ENCODE measurements around the gene CGREF1.

The CGREF1 gene

DNA sequence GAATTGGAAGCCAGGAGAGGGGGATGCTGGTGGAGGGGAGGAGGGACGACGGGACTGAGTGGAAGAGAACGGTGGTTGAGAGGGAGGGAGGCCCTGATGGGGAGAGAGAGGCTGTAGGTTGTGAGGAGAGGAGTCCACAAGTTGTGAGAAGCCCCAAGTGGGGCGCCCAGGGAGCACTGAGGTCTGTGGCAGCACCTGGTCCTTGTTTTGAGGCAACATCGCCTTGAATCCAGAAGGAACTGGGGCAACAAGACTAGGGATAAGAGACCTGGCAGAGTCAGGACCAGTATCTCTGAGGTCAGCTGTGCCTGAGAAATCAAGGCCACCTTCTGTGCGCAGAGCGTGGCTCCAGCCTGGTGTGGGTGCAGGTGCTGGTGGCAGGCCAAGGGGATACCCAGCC is 19.2 kb upstream of the CGREF1 start:
- no peak overlapping the region for H2AFZ ChIP-seq (ENCODE audit: low read depth, low read length)

DNA sequence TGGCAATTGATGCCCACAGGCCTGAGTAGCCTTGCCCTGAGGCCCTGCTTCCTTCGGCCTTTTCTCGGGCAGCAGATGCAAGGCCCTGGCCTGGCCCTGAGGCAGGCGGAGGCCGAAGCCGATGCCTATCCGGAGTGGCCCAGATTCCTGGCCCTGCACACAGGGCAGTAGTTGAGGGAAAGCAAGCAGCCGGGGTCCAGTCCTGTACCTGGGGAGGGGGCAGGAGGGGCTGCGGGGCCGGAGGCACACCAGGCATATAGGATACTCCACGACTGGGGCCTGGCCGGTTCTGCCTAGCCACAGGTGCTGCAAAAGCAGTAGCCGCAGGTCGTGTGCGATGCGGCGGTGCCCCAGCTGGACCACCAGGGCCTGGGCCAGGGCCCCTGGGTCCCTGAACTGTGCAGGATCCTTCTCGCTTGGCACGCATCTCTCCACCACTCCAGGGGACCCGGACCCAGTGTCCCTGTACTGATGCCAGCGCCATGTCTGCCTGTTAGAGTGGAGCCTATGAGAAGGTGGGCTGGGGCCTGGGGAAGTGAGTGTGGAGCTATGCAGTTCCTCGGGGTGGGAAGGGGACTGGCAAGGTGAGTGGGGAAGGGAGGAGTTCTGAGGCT is 18.5 kb upstream of the CGREF1 start:
- H3K4me2 ChIP-seq (ENCODE audit: insufficient read depth, low read length), result no peak overlapping the region
- H3K9ac ChIP-seq (ENCODE audit: low read depth, low read length), result no peak overlapping the region
- DNase-seq (no peak), ATAC-seq (ENCODE audit: insufficient read depth, low read depth) (no peak)
- TF ChIP-seq, protein P1, sequence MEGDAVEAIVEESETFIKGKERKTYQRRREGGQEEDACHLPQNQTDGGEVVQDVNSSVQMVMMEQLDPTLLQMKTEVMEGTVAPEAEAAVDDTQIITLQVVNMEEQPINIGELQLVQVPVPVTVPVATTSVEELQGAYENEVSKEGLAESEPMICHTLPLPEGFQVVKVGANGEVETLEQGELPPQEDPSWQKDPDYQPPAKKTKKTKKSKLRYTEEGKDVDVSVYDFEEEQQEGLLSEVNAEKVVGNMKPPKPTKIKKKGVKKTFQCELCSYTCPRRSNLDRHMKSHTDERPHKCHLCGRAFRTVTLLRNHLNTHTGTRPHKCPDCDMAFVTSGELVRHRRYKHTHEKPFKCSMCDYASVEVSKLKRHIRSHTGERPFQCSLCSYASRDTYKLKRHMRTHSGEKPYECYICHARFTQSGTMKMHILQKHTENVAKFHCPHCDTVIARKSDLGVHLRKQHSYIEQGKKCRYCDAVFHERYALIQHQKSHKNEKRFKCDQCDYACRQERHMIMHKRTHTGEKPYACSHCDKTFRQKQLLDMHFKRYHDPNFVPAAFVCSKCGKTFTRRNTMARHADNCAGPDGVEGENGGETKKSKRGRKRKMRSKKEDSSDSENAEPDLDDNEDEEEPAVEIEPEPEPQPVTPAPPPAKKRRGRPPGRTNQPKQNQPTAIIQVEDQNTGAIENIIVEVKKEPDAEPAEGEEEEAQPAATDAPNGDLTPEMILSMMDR (IDR thresholded peaks at IDR 0.05; ENCODE audit: borderline replicate concordance, extremely low read depth, low read length, poor library complexity, severe bottlenecking), result no peak
- no peak for TF ChIP-seq EZH2 (IDR thresholded peaks at IDR 0.05; ENCODE audit: borderline replicate concordance, low read depth, low read length, severe bottlenecking)
- no peak overlapping the region for H2AFZ ChIP-seq (ENCODE audit: low read depth, low read length)
- H3K27me3 ChIP-seq (ENCODE audit: insufficient read depth, low read length, poor library complexity), result peaks cover 2% of the 10 kb centered on the region
- no peak overlapping the region for H3K27ac ChIP-seq (ENCODE audit: low read length)
- peaks cover 16% of the 10 kb centered on the region for H4K20me1 ChIP-seq (ENCODE audit: insufficient read depth, low read length)
- H3K9me3 ChIP-seq (ENCODE audit: insufficient read depth, low read length, severe bottlenecking), result no peaks in the 10 kb centered on the region
- peaks cover 23% of the 10 kb centered on the region for H3K4me1 ChIP-seq (ENCODE audit: insufficient read depth, low read length)
- H3K36me3 ChIP-seq (ENCODE audit: insufficient read depth, low read length), result peaks cover 8% of the 10 kb centered on the region
- no peak overlapping the region for H3K4me3 ChIP-seq (ENCODE audit: low read depth in 1 of 2, low read length in 2 of 2)
- H3K79me2 ChIP-seq (ENCODE audit: insufficient read depth, low read length), result peaks cover 20% of the 10 kb centered on the region

More for the DNA sequence above, 19.2 kb upstream of the CGREF1 start:
- Histone ChIP-seq H3K9ac (ENCODE audit: low read depth, low read length) (no peak overlapping the region), H3K4me1 (ENCODE audit: insufficient read depth, low read length) (peaks cover 16% of the 10 kb centered on the region), H3K27me3 (ENCODE audit: insufficient read depth, low read length, poor library complexity) (peaks cover 2% of the 10 kb centered on the region), H3K36me3 (ENCODE audit: insufficient read depth, low read length) (peaks cover under 1% of the 10 kb centered on the region; the same call in 1 of the 2 replicates), H4K20me1 (ENCODE audit: insufficient read depth, low read length) (peaks cover 9% of the 10 kb centered on the region), H3K27ac (ENCODE audit: low read length) (no peak overlapping the region), H3K9me3 (ENCODE audit: insufficient read depth, low read length, severe bottlenecking) (no peaks in the 10 kb centered on the region), H3K79me2 (ENCODE audit: insufficient read depth, low read length) (peaks cover 13% of the 10 kb centered on the region), H3K4me3 (ENCODE audit: low read depth in 1 of 2, low read length in 2 of 2) (no peak overlapping the region), H3K4me2 (ENCODE audit: insufficient read depth, low read length) (no peak overlapping the region)
- DNase-seq, result no peak
- TF ChIP-seq, protein P1 (IDR thresholded peaks at IDR 0.05; ENCODE audit: borderline replicate concordance, extremely low read depth, low read length, poor library complexity, severe bottlenecking), result no peak
- TF ChIP-seq EZH2 (IDR thresholded peaks at IDR 0.05; ENCODE audit: borderline replicate concordance, low read depth, low read length, severe bottlenecking), result no peak
- no peak for ATAC-seq (ENCODE audit: insufficient read depth, low read depth)

DNA sequence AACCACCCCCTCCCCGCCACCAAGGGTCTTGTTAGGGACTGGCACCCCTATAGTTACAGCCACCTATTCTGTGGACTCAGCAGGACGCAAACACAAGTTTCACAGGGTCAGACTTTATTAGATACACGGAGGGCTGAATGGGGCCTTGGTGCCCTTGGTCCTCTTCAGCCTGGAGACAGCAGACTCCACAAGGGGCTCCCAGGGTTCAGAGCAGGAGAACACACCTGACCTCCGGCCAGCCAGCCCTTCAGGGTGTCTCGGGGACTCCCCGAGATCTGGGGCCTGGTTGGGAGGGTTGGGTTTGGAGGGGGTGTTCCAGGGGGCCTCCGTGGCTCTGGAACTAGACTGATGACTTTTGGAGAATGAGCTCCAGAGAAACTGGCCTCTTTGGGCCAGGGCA is 17.8 kb upstream of the CGREF1 start:
- Histone ChIP-seq H3K27ac (ENCODE audit: low read length) (no peak overlapping the region), H2AFZ (ENCODE audit: low read depth, low read length) (no peak overlapping the region), H3K9ac (ENCODE audit: low read depth, low read length) (no peak overlapping the region), H3K9me3 (ENCODE audit: insufficient read depth, low read length, severe bottlenecking) (no peaks in the 10 kb centered on the region), H4K20me1 (ENCODE audit: insufficient read depth, low read length) (peaks cover 22% of the 10 kb centered on the region), H3K36me3 (ENCODE audit: insufficient read depth, low read length) (peaks cover 14% of the 10 kb centered on the region), H3K4me3 (ENCODE audit: low read depth in 1 of 2, low read length in 2 of 2) (no peak overlapping the region), H3K4me1 (ENCODE audit: insufficient read depth, low read length) (peaks cover 28% of the 10 kb centered on the region), H3K27me3 (ENCODE audit: insufficient read depth, low read length, poor library complexity) (peaks cover 2% of the 10 kb centered on the region), H3K79me2 (ENCODE audit: insufficient read depth, low read length) (peaks cover 23% of the 10 kb centered on the region), H3K4me2 (ENCODE audit: insufficient read depth, low read length) (no peak overlapping the region)
- ATAC-seq (ENCODE audit: insufficient read depth, low read depth) (no peak), DNase-seq (no peak)
- TF ChIP-seq EZH2 (IDR thresholded peaks at IDR 0.05; ENCODE audit: borderline replicate concordance, low read depth, low read length, severe bottlenecking), result no peak
- TF ChIP-seq, protein P1 (IDR thresholded peaks at IDR 0.05; ENCODE audit: borderline replicate concordance, extremely low read depth, low read length, poor library complexity, severe bottlenecking), result no peak

Measured in DND-41 (cell line).